ENCODE data around the gene PLCL1.

PLCL1 gene

GRCh38 chr2:198052741-198053140, 248.3 kb downstream of the PLCL1 start:
- TF ChIP-seq FOXK2 (IDR thresholded peaks at IDR 0.05) (no peak), SUZ12 (IDR thresholded peaks at IDR 0.05) (no peak), ELF4 (IDR thresholded peaks at IDR 0.05) (no peak), FOXA1 (IDR thresholded peaks at IDR 0.05) (no peak), LEF1 (IDR thresholded peaks at IDR 0.05; ENCODE audit: borderline replicate concordance) (no peak), SP1 (IDR thresholded peaks at IDR 0.05) (no peak), NFRKB (IDR thresholded peaks at IDR 0.05) (no peak), BHLHE40 (IDR thresholded peaks at IDR 0.05; ENCODE audit: borderline replicate concordance) (no peak), L3MBTL2 (conservative IDR thresholded peaks at IDR 0.05) (no peak), HDGF (IDR thresholded peaks at IDR 0.05; ENCODE audit: borderline replicate concordance) (no peak), CTBP1 (IDR thresholded peaks at IDR 0.05; ENCODE audit: borderline replicate concordance) (no peak), PKNOX1 (IDR thresholded peaks at IDR 0.05) (no peak), ZNF384 (IDR thresholded peaks at IDR 0.05) (no peak), FOXM1 (IDR thresholded peaks at IDR 0.05; ENCODE audit: borderline replicate concordance) (no peak), TARDBP (IDR thresholded peaks at IDR 0.05) (no peak), ARNT (IDR thresholded peaks at IDR 0.05) (no peak)
- ChIA-PET POLR2A (no interaction called here), CTCF (interaction anchor here (0.7 kb wide), 1 partner anchor 16 kb away, joined by 3 read pairs; no protein-coding TSS in a partner anchor)
- no peak for DNase-seq (ENCODE audit: extremely low spot score)

DNA sequence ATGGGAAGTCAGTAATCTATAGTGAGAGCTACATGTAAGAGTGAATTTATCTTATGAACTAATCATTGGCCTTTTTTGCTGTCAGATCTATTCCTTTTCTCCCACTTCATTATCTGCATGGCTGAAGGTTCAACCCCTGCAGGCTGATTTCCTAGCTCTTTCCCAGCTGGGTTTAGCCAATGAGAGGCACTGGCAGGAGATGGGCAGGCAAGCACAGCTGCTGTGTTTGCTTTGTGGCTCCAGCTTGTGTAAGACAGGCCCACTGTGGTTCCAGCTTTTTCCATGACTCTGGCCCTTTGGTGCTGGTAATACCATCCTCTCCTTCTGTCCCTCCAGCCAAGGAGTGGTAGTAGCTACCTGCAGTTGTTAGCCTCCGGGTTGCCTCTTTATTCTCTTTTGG, 248.8 kb downstream of the PLCL1 start:
- TF ChIP-seq BHLHE40 (IDR thresholded peaks at IDR 0.05; ENCODE audit: borderline replicate concordance) (no peak), ARNT (IDR thresholded peaks at IDR 0.05) (no peak), CTBP1 (IDR thresholded peaks at IDR 0.05; ENCODE audit: borderline replicate concordance) (no peak), SP1 (IDR thresholded peaks at IDR 0.05) (no peak), HDGF (IDR thresholded peaks at IDR 0.05; ENCODE audit: borderline replicate concordance) (no peak), SUZ12 (IDR thresholded peaks at IDR 0.05) (no peak), NFRKB (IDR thresholded peaks at IDR 0.05) (no peak), L3MBTL2 (conservative IDR thresholded peaks at IDR 0.05) (no peak), FOXA1 (IDR thresholded peaks at IDR 0.05) (no peak), LEF1 (IDR thresholded peaks at IDR 0.05; ENCODE audit: borderline replicate concordance) (no peak)
- ChIA-PET CTCF (interaction anchor here (0.7 kb wide), 1 partner anchor 17 kb away, joined by 3 read pairs; no protein-coding TSS in a partner anchor), POLR2A (no interaction called here)
- no peak for DNase-seq (ENCODE audit: extremely low spot score)

GRCh38 chr2:198053776-198054175, 249.4 kb downstream of the PLCL1 start:
- POLR2A ChIA-PET: no interaction called here
- no peak for DNase-seq (ENCODE audit: extremely low spot score)
- CTCF ChIA-PET: no interaction called here
- no peak for TF ChIP-seq FOXA1 (IDR thresholded peaks at IDR 0.05)
- TF ChIP-seq FOXM1 (IDR thresholded peaks at IDR 0.05; ENCODE audit: borderline replicate concordance): no peak
- no peak for TF ChIP-seq LEF1 (IDR thresholded peaks at IDR 0.05; ENCODE audit: borderline replicate concordance)
- no peak for TF ChIP-seq NFRKB (IDR thresholded peaks at IDR 0.05)
- no peak for TF ChIP-seq BHLHE40 (IDR thresholded peaks at IDR 0.05; ENCODE audit: borderline replicate concordance)
- no peak for TF ChIP-seq SUZ12 (IDR thresholded peaks at IDR 0.05)
- TF ChIP-seq ARNT (IDR thresholded peaks at IDR 0.05): no peak
- no peak for TF ChIP-seq PKNOX1 (IDR thresholded peaks at IDR 0.05)
- no peak for TF ChIP-seq ELF4 (IDR thresholded peaks at IDR 0.05)
- TF ChIP-seq HDGF (IDR thresholded peaks at IDR 0.05; ENCODE audit: borderline replicate concordance): no peak
- TF ChIP-seq L3MBTL2 (conservative IDR thresholded peaks at IDR 0.05): no peak
- no peak for TF ChIP-seq SP1 (IDR thresholded peaks at IDR 0.05)
- TF ChIP-seq ZNF384 (IDR thresholded peaks at IDR 0.05): no peak
- no peak for TF ChIP-seq FOXK2 (IDR thresholded peaks at IDR 0.05)
- no peak for TF ChIP-seq CTBP1 (IDR thresholded peaks at IDR 0.05; ENCODE audit: borderline replicate concordance)
- no peak for TF ChIP-seq TARDBP (IDR thresholded peaks at IDR 0.05)

- POLR2A ChIA-PET: no interaction called here
- DNase-seq (ENCODE audit: extremely low spot score): peak; percentile 40
- TF ChIP-seq FOXM1 (IDR thresholded peaks at IDR 0.05; ENCODE audit: borderline replicate concordance) (no peak), SP1 (IDR thresholded peaks at IDR 0.05) (no peak), ELF4 (IDR thresholded peaks at IDR 0.05) (no peak), ARNT (IDR thresholded peaks at IDR 0.05) (no peak), ZNF384 (IDR thresholded peaks at IDR 0.05) (no peak), SUZ12 (IDR thresholded peaks at IDR 0.05) (no peak), L3MBTL2 (conservative IDR thresholded peaks at IDR 0.05) (no peak), FOXA1 (IDR thresholded peaks at IDR 0.05) (no peak), TARDBP (IDR thresholded peaks at IDR 0.05) (no peak), BHLHE40 (IDR thresholded peaks at IDR 0.05; ENCODE audit: borderline replicate concordance) (no peak), FOXK2 (IDR thresholded peaks at IDR 0.05) (no peak)
- CTCF ChIA-PET: interaction anchor here (0.8 kb wide), 1 partner anchor 194 kb away, joined by 3 read pairs; no protein-coding TSS in a partner anchor
Measured at GRCh38 chr2:198054299-198054698, 249.9 kb downstream of the PLCL1 start.

GRCh38 chr2:198055716-198056115, 251.3 kb downstream of the PLCL1 start:
- DNase-seq (ENCODE audit: extremely low spot score): no peak
- POLR2A ChIA-PET: no interaction called here
- CTCF ChIA-PET: no interaction called here
- TF ChIP-seq HDGF (IDR thresholded peaks at IDR 0.05; ENCODE audit: borderline replicate concordance): no peak
- TF ChIP-seq TARDBP (IDR thresholded peaks at IDR 0.05): no peak
- no peak for TF ChIP-seq SP1 (IDR thresholded peaks at IDR 0.05)
- no peak for TF ChIP-seq L3MBTL2 (conservative IDR thresholded peaks at IDR 0.05)
- TF ChIP-seq ARNT (IDR thresholded peaks at IDR 0.05): no peak
- no peak for TF ChIP-seq FOXK2 (IDR thresholded peaks at IDR 0.05)
- TF ChIP-seq ZNF384 (IDR thresholded peaks at IDR 0.05): no peak

GRCh38 chr2:198056836-198057235, 252.4 kb downstream of the PLCL1 start:
- ChIA-PET POLR2A (no interaction called here), CTCF (no interaction called here)

More at GRCh38 chr2:198056836-198057235, 252.4 kb downstream of the PLCL1 start:
- no peak for TF ChIP-seq PKNOX1 (IDR thresholded peaks at IDR 0.05)
- DNase-seq (ENCODE audit: extremely low spot score): no peak
